ENCODE measurements around the gene TDRD9. TPM values are rescaled to one million over a fixed set of nuclear protein-coding genes. Genes with fewer than 3 reads are reported as not detected.

TDRD9 gene
- total RNA-seq, 1 donor from 2014 or later = 0.53 TPM

DNA sequence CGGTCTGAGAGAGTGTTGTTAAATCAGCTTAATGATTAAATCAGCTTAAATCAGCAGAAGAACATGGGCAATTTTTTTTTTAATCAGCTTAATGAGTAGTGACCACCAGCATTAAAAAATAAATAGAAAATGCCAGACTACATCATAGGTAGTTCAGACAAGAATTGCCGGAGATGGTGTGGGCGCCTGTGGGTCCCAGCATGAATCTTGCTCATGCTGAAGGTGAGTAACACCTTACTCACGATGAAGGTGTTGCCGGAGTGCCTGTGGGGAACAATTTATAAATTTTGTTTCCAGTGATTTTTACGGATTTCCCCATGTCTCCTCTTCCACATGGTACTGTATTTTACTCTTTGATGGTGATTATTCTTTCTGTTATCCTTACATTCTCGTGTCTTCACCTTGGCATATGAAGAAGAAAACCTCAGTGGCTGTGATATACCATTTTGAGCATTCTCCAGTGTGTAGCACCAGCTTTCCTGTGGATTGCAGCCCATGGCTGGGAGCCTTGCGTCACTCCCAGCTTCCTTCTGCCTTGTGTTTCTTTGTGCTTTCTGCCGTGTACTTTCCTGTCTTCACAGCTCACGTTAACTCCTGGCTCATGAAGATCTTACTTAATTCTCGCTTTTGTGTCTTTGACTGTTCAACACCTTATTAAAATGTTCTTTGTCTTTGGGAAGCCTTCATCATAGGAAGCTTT is 4.7 kb downstream of the TDRD9 start:
- DNase-seq (ENCODE audit: low read depth) (peak; percentile 90), FAIRE-seq (no peak)
- H3K27me3 ChIP-seq (ENCODE audit: control insufficient read depth, insufficient read depth, low read length) = no peaks in the 10 kb centered on the region
- no peaks in the 10 kb centered on the region for H3K36me3 ChIP-seq (ENCODE audit: control insufficient read depth, insufficient read depth, low read length)
- TF ChIP-seq, protein P1, sequence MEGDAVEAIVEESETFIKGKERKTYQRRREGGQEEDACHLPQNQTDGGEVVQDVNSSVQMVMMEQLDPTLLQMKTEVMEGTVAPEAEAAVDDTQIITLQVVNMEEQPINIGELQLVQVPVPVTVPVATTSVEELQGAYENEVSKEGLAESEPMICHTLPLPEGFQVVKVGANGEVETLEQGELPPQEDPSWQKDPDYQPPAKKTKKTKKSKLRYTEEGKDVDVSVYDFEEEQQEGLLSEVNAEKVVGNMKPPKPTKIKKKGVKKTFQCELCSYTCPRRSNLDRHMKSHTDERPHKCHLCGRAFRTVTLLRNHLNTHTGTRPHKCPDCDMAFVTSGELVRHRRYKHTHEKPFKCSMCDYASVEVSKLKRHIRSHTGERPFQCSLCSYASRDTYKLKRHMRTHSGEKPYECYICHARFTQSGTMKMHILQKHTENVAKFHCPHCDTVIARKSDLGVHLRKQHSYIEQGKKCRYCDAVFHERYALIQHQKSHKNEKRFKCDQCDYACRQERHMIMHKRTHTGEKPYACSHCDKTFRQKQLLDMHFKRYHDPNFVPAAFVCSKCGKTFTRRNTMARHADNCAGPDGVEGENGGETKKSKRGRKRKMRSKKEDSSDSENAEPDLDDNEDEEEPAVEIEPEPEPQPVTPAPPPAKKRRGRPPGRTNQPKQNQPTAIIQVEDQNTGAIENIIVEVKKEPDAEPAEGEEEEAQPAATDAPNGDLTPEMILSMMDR (IDR thresholded peaks at IDR 0.05; ENCODE audit: insufficient read depth, low read length, severe bottlenecking) = no peak
- peak overlapping the region; percentile 18 for H3K4me3 ChIP-seq (ENCODE audit: low read depth, low read length)

DNA sequence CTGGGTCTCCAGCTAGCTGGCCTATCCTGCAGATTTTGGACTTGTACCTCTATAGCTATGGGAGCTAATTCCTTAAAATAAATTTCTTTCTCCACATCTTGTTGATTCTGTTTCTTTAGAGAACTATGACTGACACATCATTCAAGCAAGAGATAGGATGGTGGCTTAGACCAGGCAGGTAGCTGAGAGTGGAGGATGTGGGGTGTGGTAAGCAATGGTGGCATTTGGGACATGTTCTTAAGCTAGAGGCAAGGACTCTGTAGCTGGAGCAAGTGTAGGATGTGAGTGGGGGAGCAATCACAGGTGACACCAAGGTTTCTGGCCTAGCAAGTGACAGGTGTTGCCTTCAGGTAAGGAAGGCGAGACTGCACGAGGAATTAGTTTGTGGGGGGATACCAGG is 6.8 kb downstream of the TDRD9 start:
- Histone ChIP-seq H3K4me3 (ENCODE audit: low read depth, low read length) (no peak overlapping the region), H3K36me3 (ENCODE audit: control insufficient read depth, insufficient read depth, low read length) (no peaks in the 10 kb centered on the region), H3K27me3 (ENCODE audit: control insufficient read depth, insufficient read depth, low read length) (no peaks in the 10 kb centered on the region)
- TF ChIP-seq, protein P1 (IDR thresholded peaks at IDR 0.05; ENCODE audit: insufficient read depth, low read length, severe bottlenecking) = no peak
- DNase-seq (ENCODE audit: low read depth) = no peak
- FAIRE-seq = peak; percentile 68

DNA sequence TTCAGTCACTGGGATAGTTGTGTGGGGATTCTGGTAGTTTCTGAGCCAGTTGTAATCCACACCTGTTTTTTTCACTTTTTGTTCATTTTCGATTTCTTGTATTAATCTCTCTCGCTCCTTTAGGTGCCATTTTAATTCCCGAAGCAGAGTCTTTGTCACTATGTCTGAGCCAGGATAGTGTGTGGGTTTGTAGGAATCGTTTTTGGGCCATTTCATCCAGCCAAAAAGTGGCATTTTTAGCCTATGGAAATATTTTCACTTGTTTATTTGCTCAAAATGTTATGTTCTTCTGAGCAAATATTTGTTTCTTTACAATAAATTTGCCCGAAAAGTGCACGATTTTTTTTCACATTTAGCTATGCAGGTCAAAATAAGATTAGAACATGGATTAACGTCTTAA is 13.2 kb downstream of the TDRD9 start:
- FAIRE-seq (no peak), DNase-seq (ENCODE audit: low read depth) (no peak)
- Histone ChIP-seq H3K27me3 (ENCODE audit: control insufficient read depth, insufficient read depth, low read length) (no peaks in the 10 kb centered on the region), H3K4me3 (ENCODE audit: low read depth, low read length) (no peak overlapping the region), H3K36me3 (ENCODE audit: control insufficient read depth, insufficient read depth, low read length) (no peaks in the 10 kb centered on the region)
- TF ChIP-seq, protein P1 (IDR thresholded peaks at IDR 0.05; ENCODE audit: insufficient read depth, low read length, severe bottlenecking) = no peak

DNA sequence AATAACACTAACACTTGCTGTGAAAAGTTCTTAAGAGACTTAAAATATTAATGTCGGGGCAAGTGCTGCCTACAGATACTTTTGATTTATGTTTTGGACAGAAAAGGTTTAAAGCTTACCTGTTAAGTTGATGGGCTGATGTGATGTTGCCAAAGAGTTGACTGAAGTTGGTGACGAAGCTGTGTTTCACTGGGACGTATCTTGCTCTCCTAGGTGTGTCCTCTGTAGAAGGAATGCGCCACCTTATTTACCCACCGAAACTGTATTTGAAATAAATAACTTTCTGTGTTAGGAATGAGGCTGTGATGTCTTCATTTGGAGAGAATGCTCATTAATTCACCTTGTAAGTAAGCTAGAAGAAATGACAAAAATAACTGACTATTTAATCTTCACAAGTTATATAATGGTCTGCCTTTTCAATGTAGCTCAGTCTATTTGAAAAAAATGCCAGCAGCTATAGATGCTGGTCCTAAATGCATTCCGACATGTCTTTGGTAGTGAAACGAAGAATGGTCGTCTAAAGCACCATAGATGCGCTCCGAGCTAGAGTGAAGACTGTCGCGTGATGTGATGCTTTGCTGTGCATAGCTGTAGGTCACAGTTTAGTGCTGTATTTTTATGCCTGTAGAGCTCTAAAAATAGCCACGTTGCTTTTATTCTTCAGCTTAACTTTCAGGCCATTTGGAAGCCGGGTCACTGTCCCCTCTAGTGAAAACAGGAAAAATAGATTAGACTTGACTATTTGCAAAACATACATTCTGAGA is 13.9 kb downstream of the TDRD9 start, which contains the start of gene RD3L:
TSS of gene RD3L (minus strand) at position 557 of the 764 bp plus-strand sequence. CDS start 834 bp downstream, outside the sequence.
- H3K27me3 ChIP-seq (ENCODE audit: control insufficient read depth, insufficient read depth, low read length) = no peaks in the 10 kb centered on the region
- DNase-seq (ENCODE audit: low read depth) = no peak
- no peaks in the 10 kb centered on the region for H3K36me3 ChIP-seq (ENCODE audit: control insufficient read depth, insufficient read depth, low read length)
- H3K4me3 ChIP-seq (ENCODE audit: low read depth, low read length) = no peak within 1 kb of the TSS
- TF ChIP-seq, protein P1 (IDR thresholded peaks at IDR 0.05; ENCODE audit: insufficient read depth, low read length, severe bottlenecking) = no peak
- FAIRE-seq = no peak

DNA sequence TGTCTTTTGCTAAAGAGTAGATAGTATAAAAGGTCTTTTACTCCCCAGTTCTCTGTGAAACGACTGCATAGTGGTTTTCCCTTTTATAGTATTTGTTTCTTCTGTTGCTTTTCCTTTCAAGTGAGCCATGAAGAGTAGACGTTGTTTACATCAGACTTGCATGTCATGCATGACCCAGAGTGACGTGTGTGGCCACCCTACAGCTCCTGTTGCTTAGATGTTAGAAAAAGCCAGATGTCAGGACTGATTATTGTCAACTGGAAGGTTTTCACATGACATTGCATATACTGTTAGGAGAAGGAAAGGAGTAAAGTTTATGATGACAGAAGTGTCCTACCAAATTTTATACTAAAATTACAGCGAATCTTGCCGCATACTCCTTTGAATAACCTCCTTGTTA is 15.4 kb downstream of the TDRD9 start:
- H3K36me3 ChIP-seq (ENCODE audit: control insufficient read depth, insufficient read depth, low read length) = no peaks in the 10 kb centered on the region
- no peaks in the 10 kb centered on the region for H3K27me3 ChIP-seq (ENCODE audit: control insufficient read depth, insufficient read depth, low read length)
- no peak for DNase-seq (ENCODE audit: low read depth)
- no peak overlapping the region for H3K4me3 ChIP-seq (ENCODE audit: low read depth, low read length)
- FAIRE-seq = no peak
- TF ChIP-seq, protein P1 (IDR thresholded peaks at IDR 0.05; ENCODE audit: insufficient read depth, low read length, severe bottlenecking) = no peak
